ENCODE data around the gene MEIOB.

DNA sequence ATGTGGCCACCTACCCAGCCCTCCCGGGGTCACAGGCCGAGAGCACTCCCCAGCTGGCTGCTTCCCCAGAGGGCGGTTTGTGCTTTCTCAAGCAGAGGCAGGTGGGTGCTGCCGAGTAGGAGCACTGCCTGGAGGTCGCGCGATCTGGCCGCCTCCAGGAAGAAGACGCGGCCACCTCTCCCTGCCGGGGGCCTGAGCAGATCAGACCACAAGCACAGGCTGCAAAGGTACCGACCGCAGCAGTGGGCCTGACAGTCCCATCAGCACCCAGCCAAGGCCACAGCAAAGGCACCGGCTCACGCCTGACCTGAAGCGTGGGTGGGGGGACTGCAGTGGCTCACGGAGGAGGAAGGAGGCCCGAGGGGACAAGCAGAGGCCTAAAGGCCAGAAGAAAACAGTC lies 63.3 kb downstream of the MEIOB start:
- TF ChIP-seq, protein P1, sequence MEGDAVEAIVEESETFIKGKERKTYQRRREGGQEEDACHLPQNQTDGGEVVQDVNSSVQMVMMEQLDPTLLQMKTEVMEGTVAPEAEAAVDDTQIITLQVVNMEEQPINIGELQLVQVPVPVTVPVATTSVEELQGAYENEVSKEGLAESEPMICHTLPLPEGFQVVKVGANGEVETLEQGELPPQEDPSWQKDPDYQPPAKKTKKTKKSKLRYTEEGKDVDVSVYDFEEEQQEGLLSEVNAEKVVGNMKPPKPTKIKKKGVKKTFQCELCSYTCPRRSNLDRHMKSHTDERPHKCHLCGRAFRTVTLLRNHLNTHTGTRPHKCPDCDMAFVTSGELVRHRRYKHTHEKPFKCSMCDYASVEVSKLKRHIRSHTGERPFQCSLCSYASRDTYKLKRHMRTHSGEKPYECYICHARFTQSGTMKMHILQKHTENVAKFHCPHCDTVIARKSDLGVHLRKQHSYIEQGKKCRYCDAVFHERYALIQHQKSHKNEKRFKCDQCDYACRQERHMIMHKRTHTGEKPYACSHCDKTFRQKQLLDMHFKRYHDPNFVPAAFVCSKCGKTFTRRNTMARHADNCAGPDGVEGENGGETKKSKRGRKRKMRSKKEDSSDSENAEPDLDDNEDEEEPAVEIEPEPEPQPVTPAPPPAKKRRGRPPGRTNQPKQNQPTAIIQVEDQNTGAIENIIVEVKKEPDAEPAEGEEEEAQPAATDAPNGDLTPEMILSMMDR (IDR thresholded peaks at IDR 0.05) = no peak
- no peak for TF ChIP-seq POLR2A (IDR thresholded peaks at IDR 0.05)

Data from esophagus squamous epithelium (tissue), 4 donors.